Endothelial cell of umbilical vein (primary cell): ENCODE results near the gene CCDC66. TPM values are rescaled to one million over a fixed set of nuclear protein-coding genes. Genes with fewer than 3 reads are reported as not detected.
"Not testable (repeated sequence)": the region's sequence is repeated elsewhere in the genome, so short reads cannot be mapped to it uniquely, and the experiment has no call there.

Experiments used
- BruUV-seq: library from RNA; stranded (reverse); fragments of 400-500 nt; replicated peaks from 2 replicates; lab custom pipeline; 2021; lab: Mats Ljungman, UMichigan
- CTCF ChIA-PET: fragments of 300-600, 350-600 bp; sonication (Branson Sonifier 250); formaldehyde crosslinking; loops from one replicate; lab custom pipeline; 2021; ENCODE audit warnings: antibody characterized with exemption, inconsistent platforms; lab: Charles Lee
- POLR2A ChIA-PET: fragments of 300-600, 350-600 bp; sonication (Branson Sonifier 250); formaldehyde crosslinking; loops from one replicate; lab custom pipeline; 2021; ENCODE audit warnings: antibody characterized with exemption, inconsistent platforms; lab: Charles Lee
- DNase-seq: peaks from one replicate; pipeline ENCODE4 v3.0.0-alpha.2; 2011; ENCODE audit warnings: low read depth, low spot score
- FAIRE-seq: peaks from 2 replicates; lab custom pipeline; 2011; peaks lifted over from hg19 to GRCh38; lab: Jason Lieb, UNC
- H2AFZ ChIP-seq: 2 replicates; pipeline ENCODE4 v1.6.0; 2012; ENCODE audit warnings: low read depth, low read length, control low read depth, inconsistent platforms
- H3K27ac ChIP-seq: 2 replicates; pipeline ENCODE4 v1.5.1; 2011; ENCODE audit warnings: low read depth, mild to moderate bottlenecking, control low read depth, low read length, moderate library complexity; ENCODE audit not compliant: insufficient read depth
- H3K27me3 ChIP-seq, 2 experiments: 2 replicates each; pipeline versions ENCODE4 v1.6.0 to v1.6.1; 2011; ENCODE audit warnings: low read length in 2 of 2, mixed read lengths in 1 of 2; ENCODE audit not compliant: control insufficient read depth in 2 of 2, insufficient read depth in 2 of 2
- H3K36me3 ChIP-seq, 2 experiments: 2 replicates in 1 of 2; 3 replicates in 1 of 2; pipeline ENCODE4 v1.5.1; 2011; ENCODE audit warnings: low read length in 2 of 2, mild to moderate bottlenecking in 1 of 2, moderate library complexity in 1 of 2; ENCODE audit not compliant: control insufficient read depth in 2 of 2, insufficient read depth in 2 of 2; ENCODE audit errors: extremely low read depth in 1 of 2
- H3K4me1 ChIP-seq: 3 replicates; pipeline ENCODE4 v1.5.1; 2011; ENCODE audit warnings: mild to moderate bottlenecking, low read length; ENCODE audit not compliant: control insufficient read depth, insufficient read depth; ENCODE audit errors: extremely low read depth
- H3K4me2 ChIP-seq: 2 replicates; pipeline ENCODE4 v1.6.1; 2011; ENCODE audit warnings: low read length, control low read depth, mixed read lengths; ENCODE audit not compliant: insufficient read depth
- H3K4me3 ChIP-seq, 3 experiments: fragments of 200-600 bp in 1 of 3; sonication (generic), shearing (Covaris generic) in 1 of 3; replicated peaks in 1 of 3; 2 replicates each; pipeline ENCODE4 v1.5.1; 2011 to 2016; ENCODE audit warnings: control low read depth in 3 of 3, low read length in 3 of 3, mild to moderate bottlenecking in 2 of 3, inconsistent platforms in 1 of 3, low read depth in 1 of 3, moderate library complexity in 1 of 3; ENCODE audit not compliant: insufficient read depth in 1 of 3
- H3K79me2 ChIP-seq: 2 replicates; pipeline ENCODE4 v1.6.0; 2012; ENCODE audit warnings: low read length, inconsistent platforms; ENCODE audit not compliant: control insufficient read depth, insufficient read depth
- H3K9ac ChIP-seq: replicated peaks from 2 replicates; pipeline ENCODE3; 2011; ENCODE audit warnings: low read length, control low read depth; ENCODE audit not compliant: insufficient read depth; ENCODE audit errors: extremely low read depth
- H3K9me1 ChIP-seq: replicated peaks from 3 replicates; pipeline ENCODE4 v1.6.0; 2011; ENCODE audit warnings: mild to moderate bottlenecking, low read length; ENCODE audit not compliant: control insufficient read depth, insufficient read depth; ENCODE audit errors: extremely low read depth
- H3K9me3 ChIP-seq: replicated peaks from 2 replicates; pipeline ENCODE4 v1.5.1; 2012; ENCODE audit warnings: low read length, inconsistent platforms; ENCODE audit not compliant: control insufficient read depth, insufficient read depth
- H4K20me1 ChIP-seq: replicated peaks from 2 replicates; pipeline ENCODE3; 2011; ENCODE audit warnings: mild to moderate bottlenecking, low read length; ENCODE audit not compliant: control insufficient read depth, insufficient read depth; ENCODE audit errors: extremely low read depth
- EZH2 ChIP-seq: IDR thresholded peaks from 2 replicates; pipeline ENCODE4 v1.6.1; 2012; ENCODE audit warnings: borderline replicate concordance, low read depth, mild to moderate bottlenecking, moderate library complexity, low read length, inconsistent platforms; ENCODE audit not compliant: severe bottlenecking
- FOS ChIP-seq: IDR thresholded peaks from 2 replicates; pipeline ENCODE4 v1.6.1; 2011; ENCODE audit warnings: mild to moderate bottlenecking, low read length, moderate library complexity, borderline replicate concordance; ENCODE audit not compliant: insufficient read depth
- GATA2 ChIP-seq: IDR thresholded peaks from 2 replicates; pipeline ENCODE4 v1.7.0; 2011; ENCODE audit warnings: low read depth, mild to moderate bottlenecking, moderate library complexity, mixed read lengths, low read length; ENCODE audit not compliant: insufficient read length, insufficient read depth
- JUN ChIP-seq: IDR thresholded peaks from 2 replicates; pipeline ENCODE4 v1.6.1; 2011; ENCODE audit warnings: borderline replicate concordance, low read depth; ENCODE audit not compliant: insufficient read length, insufficient read depth
- MAX ChIP-seq: IDR thresholded peaks from 2 replicates; pipeline ENCODE4 v1.6.1; 2011; ENCODE audit not compliant: insufficient read depth, insufficient read length
- MYC ChIP-seq: IDR thresholded peaks from one replicate; pipeline ENCODE4 v1.6.1; 2011; ENCODE audit warnings: mild to moderate bottlenecking, low read depth, low read length
- POLR2A ChIP-seq: IDR thresholded peaks from 2 replicates; pipeline ENCODE4 v1.6.1; 2012; ENCODE audit warnings: low read depth, mild to moderate bottlenecking, control low read depth, low read length
- POLR2AphosphoS5 ChIP-seq: IDR thresholded peaks from 2 replicates; pipeline ENCODE4 v1.6.1; 2012; ENCODE audit warnings: low read depth, mild to moderate bottlenecking, control low read depth, low read length, moderate library complexity; ENCODE audit not compliant: insufficient read depth
- dilution Hi-C: fragments of 300-500 bp; cut with MboI; formaldehyde crosslinking; loops from one replicate; pipeline ENCODE4 v1.15.0; 2019; ENCODE audit warnings: low sequenced_read_pairs; ENCODE audit not compliant: extremely low pct_ligation_motif_present
- intact Hi-C: fragments of 100-400 bp; cut with micrococcal nuclease; formaldehyde crosslinking; loops from one replicate; pipeline ENCODE4 v1.10.0; 2022
- polyA plus RNA-seq, 4 experiments: library from polyadenylated mRNA; depleted of rRNA in 3 of 4; stranded (reverse) in 3 of 4; unstranded in 1 of 4; fragments of >200 nt; gene quantifications; 2 replicates each; pipeline versions ENCODE4 v1.2.1 to v1.2.3, GENCODE V29; 2011 to 2012; ENCODE audit warnings: missing spikeins in 1 of 4
- total RNA-seq: library from RNA; stranded (reverse); gene quantifications from 2 replicates; pipeline ENCODE4 v1.2.3, GENCODE V29; 2021
- TF ChIP-seq, protein P1 (sequence below), 2 donors: IDR thresholded peaks; 1 replicate in 1 of 2; 2 replicates in 1 of 2; pipeline ENCODE4 v1.5.1; 2011; ENCODE audit warnings: low read length in 2 of 2, mild to moderate bottlenecking in 2 of 2, moderate library complexity in 2 of 2, control low read depth in 1 of 2, inconsistent platforms in 1 of 2, low read depth in 1 of 2; ENCODE audit not compliant: insufficient read depth in 1 of 2; ENCODE audit errors: extremely low read depth in 1 of 2

CCDC66 gene
- total and polyA plus RNA-seq, 2 donors (not counting 3 experiments of a cell fraction or from before 2014, with no cell fraction given), result 5.0 to 20.7 TPM

GRCh38 chr3:56595975-56596840 lies 39.2 kb downstream of the CCDC66 start:
- intact Hi-C loops, result no loop called here
- CTCF ChIA-PET, result no interaction called here
- BruUV-seq, result no TSS peak

GRCh38 chr3:56608479-56608878 lies 51.5 kb downstream of the CCDC66 start:
- H2AFZ ChIP-seq, POLR2A ChIA-PET, FAIRE-seq, H3K9me3 ChIP-seq, H3K27me3 ChIP-seq, H3K9me1 ChIP-seq, H3K4me2 ChIP-seq, intact Hi-C loops, H3K79me2 ChIP-seq, H3K9ac ChIP-seq, CTCF ChIA-PET, H3K4me3 ChIP-seq, BruUV-seq, H4K20me1 ChIP-seq, DNase-seq, H3K4me1 ChIP-seq, dilution Hi-C loops, H3K27ac ChIP-seq: not testable (repeated sequence)
- peaks cover 3 to 12% of the 10 kb centered on the region in 2 experiments for H3K36me3 ChIP-seq

More at GRCh38 chr3:56595975-56596840, 39.2 kb downstream of the CCDC66 start:
- no peak overlapping the region for H3K27ac ChIP-seq
- H4K20me1 ChIP-seq, result no peaks in the 10 kb centered on the region
- H3K4me1 ChIP-seq, result no peaks in the 10 kb centered on the region
- no peak overlapping the region for H3K4me2 ChIP-seq
- H3K9ac ChIP-seq, result no peak overlapping the region
- H3K79me2 ChIP-seq, result peaks cover 4% of the 10 kb centered on the region
- FAIRE-seq, result no peak
- H3K36me3 ChIP-seq, result no peaks in the 10 kb centered on the region
- no peak overlapping the region for H3K4me3 ChIP-seq
- no peaks in the 10 kb centered on the region for H3K9me1 ChIP-seq
- no peaks in the 10 kb centered on the region for H3K27me3 ChIP-seq
- H2AFZ ChIP-seq, result no peak overlapping the region
- POLR2A ChIA-PET, result no interaction called here
- no peak for DNase-seq
- TF ChIP-seq MAX (no peak), MYC (no peak), EZH2 (no peak), GATA2 (no peak), FOS (no peak), POLR2A (no peak), POLR2AphosphoS5 (no peak), JUN (no peak)
- TF ChIP-seq, protein P1, sequence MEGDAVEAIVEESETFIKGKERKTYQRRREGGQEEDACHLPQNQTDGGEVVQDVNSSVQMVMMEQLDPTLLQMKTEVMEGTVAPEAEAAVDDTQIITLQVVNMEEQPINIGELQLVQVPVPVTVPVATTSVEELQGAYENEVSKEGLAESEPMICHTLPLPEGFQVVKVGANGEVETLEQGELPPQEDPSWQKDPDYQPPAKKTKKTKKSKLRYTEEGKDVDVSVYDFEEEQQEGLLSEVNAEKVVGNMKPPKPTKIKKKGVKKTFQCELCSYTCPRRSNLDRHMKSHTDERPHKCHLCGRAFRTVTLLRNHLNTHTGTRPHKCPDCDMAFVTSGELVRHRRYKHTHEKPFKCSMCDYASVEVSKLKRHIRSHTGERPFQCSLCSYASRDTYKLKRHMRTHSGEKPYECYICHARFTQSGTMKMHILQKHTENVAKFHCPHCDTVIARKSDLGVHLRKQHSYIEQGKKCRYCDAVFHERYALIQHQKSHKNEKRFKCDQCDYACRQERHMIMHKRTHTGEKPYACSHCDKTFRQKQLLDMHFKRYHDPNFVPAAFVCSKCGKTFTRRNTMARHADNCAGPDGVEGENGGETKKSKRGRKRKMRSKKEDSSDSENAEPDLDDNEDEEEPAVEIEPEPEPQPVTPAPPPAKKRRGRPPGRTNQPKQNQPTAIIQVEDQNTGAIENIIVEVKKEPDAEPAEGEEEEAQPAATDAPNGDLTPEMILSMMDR (IDR thresholded peaks at IDR 0.05; ENCODE audit: extremely low read depth in 1 of 2, insufficient read depth in 1 of 2, low read depth in 1 of 2, low read length in 2 of 2), result no peak
- dilution Hi-C loops, result no loop called here
- no peaks in the 10 kb centered on the region for H3K9me3 ChIP-seq
